HG03097 (cell line): ENCODE measurements around the gene ME3.
"Not testable (repeated sequence)": the region's sequence is repeated elsewhere in the genome, so short reads cannot be mapped to it uniquely, and the experiment has no call there.

Experiments used
- ATAC-seq: cut with Tn5 transposase; IDR thresholded peaks from one replicate; pipeline ENCODE4 v1.9.1; 2021; ENCODE audit not compliant: unreplicated experiment, low FRiP score

ME3 gene

DNA sequence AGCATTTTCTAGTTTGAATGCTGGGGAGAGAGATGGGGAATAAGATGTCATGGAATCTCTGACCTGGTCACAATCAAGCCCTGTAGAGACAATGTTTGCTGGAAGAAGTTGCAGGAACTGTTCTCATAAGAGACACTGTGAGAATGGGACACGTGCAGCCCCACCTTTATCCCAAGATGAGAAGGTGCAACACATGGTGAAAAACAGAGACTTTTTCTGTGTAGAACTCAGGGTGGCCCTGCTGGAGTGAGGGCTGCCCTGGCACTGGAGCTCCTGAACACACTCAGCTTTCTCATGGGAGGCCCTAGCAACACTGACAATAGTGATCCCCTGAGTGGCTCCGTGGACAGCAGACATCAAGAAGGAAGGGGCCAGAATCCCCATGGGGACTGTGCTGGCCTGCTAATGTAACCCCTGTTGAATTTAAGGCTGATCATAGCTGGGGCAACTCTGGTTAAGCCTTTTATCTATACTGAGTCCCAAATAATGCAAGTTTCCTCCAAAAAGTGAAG, 106.6 kb downstream of the ME3 start:
- ATAC-seq = no peak

DNA sequence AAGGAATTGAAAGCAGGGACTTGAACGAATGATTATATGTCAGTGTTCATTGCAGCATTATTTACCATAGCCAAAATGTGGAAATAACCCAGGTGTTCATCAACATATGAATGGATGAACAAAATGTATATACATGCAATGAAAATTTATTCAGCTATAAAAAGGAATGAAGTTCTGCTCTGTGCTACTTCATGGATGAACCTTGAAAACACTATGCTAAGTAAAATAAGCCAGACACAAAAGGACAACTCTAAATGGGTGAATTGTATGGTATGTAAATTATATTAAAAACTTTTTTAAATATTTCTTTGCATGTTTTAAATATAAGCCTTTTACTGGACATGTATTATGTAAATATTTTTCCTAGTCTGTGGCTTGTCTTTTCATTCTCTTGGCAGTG, 107.0 kb downstream of the ME3 start:
- no peak for ATAC-seq

DNA sequence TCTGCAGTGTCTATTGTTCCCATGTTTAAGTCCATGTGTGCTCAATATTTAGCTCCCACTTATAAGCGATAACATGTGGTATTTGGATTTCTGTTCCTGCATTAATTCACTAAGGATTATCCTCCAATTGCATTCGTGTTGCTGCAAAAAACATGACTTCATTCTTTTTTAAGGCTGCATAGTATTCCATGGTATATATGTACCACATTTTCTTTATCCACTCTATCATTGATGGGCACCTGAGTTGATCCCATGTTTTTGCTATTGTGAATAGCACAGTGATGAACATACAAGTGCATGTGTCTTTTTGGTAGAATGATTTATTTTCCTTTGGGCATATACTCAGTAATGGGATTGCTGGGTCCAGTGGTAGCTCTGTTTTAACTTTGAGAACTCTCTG, 109.6 kb downstream of the ME3 start:
- ATAC-seq = not testable (repeated sequence)

DNA sequence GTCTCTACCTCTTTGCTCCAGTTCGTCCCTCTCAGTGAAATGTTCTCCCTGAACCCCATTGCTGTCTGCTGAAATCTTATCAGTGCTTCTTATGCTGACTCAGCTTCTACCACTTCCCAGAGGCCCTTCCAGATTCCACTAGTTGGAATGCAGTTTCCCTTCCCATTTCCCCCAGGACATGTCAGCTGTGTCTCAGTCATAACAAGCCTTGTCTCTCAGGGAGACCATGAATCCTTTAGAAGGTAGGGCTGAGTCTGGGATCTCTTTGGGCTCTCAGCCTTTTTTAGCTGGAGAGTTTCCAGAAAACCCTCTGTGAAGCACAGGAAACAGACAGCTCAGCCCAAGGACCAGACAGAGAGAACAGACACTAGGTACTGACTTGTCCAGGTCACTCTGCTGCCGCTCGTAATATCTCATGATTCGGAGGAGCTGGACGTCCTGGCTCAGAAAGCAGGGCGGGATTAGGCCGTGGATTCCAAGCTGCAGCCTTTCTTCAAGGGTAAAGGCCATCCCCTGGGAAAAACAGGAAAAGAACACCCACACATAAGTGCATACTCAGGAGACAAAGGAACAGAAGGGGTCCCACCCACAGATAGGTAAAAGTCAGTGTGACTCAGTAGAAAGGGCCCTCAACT, 113.0 kb downstream of the ME3 start:
- no peak for ATAC-seq

GRCh38 chr11:86558841-86559240, 113.6 kb downstream of the ME3 start:
- no peak for ATAC-seq

- ATAC-seq = no peak
Observed at GRCh38 chr11:86558207-86558606, 114.2 kb downstream of the ME3 start.

- no peak for ATAC-seq
Observed at GRCh38 chr11:86555866-86556265, 116.5 kb downstream of the ME3 start.

GRCh38 chr11:86555401-86555800, 117.0 kb downstream of the ME3 start:
- no peak for ATAC-seq

DNA sequence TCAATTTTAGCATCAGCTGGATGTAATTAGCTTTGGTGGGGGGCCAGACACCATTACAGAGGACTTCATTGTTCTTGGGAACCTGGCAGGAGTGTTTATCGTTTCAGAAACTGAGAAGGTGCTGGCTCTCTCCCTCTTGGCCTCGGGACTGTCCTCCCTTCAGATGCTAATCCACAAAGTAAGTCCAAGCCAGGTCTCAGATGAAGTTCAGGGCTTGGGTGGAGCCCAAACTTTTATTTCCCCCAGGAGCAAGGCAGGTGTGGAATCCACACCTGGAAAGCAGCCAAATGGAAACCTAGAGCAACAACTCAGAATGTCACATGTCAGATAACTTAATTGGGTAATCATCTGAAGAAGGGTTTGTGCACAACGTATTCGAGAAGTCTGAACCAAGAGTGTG, 119.2 kb downstream of the ME3 start:
- no peak for ATAC-seq

GRCh38 chr11:86551288-86552092, 120.9 kb downstream of the ME3 start:
- no peak for ATAC-seq

GRCh38 chr11:86550757-86551156, 121.7 kb downstream of the ME3 start:
- ATAC-seq = no peak

DNA sequence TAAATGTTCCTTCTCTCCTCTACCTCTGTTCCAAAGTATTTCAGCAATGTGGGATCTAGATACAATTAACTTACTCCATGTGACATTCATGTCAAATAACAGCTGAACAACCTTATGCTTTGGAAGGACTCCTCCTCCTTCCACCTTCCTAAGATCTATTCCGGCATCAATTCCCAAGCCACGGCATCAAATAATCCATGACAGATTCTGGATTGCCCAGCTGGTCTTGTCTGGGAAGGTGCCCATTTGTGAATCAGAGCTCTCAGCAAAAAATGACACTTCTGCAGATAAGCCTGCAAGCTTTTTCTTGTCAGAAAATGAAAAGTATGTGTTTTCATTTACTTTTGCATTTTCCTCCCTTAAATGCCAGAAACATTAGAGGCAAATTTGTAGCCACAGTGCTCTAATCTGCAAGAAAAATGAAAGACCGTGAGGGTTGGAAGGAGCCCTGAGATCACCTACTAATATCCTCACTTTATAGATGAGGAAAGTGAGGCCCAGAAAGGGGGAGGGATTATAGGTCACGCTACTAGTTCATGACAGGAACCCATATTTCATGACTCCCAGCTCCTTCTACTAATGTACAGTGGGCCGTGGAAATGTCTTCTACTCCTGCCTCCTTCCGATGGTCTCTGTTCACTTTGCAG, 124.0 kb downstream of the ME3 start:
- ATAC-seq = no peak

DNA sequence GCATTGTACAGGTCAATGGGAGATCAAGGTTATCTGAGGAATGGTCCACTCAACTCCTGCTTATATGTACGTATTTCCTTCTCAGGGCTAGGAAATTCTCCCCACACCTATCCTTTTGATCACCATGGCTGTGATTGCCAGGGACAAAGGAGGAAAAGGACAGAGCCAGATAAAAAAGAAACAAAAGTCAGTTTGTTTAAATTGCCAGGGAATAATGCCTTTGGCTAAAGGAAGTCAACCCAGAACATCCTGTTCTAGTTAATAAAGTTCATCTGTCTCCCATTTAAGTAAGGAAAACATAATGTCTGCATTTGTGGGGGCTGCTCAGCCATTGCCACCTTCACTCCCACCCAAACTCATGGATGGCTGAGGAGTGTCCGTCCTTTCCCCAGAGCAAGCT, 124.7 kb downstream of the ME3 start:
- ATAC-seq = no peak

DNA sequence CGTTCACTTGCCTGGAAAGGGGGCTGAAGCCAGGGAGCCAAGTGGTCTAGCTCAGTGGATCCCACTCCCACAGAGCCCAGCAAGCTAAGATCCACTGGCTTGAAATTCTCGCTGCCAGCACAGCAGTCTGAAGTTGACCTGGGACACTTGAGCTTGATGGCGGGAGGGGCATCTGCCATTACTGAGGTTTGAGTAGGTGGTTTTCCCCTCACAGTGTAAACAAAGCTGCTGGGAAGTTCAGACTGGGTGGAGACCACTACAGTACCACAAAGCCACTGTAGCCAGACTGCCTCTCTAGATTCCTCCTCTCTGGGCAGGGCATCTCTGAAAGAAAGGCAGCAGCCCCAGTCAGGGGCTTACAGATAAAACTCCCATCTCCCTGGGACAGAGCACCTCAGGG, 131.1 kb downstream of the ME3 start:
- ATAC-seq = not testable (repeated sequence)

- no peak for ATAC-seq
Observed at GRCh38 chr11:86538223-86538548, 134.2 kb downstream of the ME3 start.

DNA sequence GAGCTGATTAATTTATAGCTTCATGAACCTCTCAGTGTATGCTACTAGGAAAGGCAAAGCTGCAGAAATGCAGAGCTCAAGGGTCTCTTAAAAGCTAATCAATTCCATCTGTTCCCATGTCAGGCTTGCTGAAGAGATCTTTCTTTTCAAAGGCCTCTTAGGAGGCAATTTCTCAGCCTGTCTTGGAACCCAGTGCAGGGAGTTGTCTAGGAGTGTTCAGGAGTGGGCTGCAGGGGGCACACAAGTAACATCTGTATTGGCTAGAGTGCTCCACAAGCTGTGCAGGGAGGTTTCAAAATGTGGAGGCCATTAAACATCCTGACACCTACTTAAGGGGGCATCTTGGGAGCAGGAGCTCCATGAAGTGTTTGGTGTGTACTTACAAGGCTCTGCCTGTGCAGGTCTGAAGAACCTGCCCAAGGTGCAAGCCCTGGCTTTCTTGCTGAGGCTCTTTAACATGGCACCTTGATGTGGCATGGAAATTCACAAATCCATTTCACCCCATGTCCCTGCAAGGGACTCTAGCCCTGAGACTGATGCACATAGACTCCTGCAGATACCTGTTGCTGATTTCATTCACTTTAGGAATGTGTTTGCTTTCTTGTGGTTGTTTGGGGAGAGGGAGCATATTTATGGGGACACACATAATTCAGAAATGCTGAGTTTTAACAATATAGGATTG, 134.7 kb downstream of the ME3 start:
- ATAC-seq = no peak

GRCh38 chr11:86535773-86536172, 136.6 kb downstream of the ME3 start:
- no peak for ATAC-seq

DNA sequence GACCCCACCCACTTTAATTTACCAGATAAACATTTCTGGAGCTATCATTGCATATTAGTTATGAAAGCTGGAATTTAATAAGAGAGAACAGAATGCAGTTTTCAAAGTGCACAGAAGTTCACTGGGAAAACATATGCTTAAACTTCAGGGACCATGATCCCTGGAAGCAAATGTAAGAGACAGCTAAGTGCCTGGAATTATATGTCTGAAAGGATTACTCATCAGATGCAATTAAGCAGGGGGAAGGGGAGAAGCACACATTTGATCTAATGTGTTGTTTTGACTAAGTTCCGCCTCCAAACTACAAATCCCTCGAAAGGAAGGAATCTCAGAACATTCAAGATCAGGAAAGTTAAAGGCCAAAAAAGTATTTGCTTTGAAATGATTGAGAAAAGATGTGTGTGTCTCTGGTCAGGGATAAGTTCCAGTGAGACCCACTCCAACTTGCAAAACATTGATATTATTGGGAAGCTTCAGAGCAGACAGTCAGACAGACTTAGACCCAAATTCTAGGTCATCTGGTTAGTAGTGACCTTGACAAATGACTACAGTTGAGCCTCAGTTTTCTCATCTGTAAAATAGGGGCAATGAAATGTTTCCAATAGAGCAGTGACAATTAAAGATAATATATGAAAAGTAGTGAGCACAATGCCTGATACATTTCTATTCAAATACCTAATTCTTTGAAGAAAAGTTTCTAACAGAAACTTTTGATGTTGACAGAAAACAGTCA, 147.6 kb downstream of the ME3 start:
- no peak for ATAC-seq

- no peak for ATAC-seq
Observed at GRCh38 chr11:86523738-86524619, 148.4 kb downstream of the ME3 start.

DNA sequence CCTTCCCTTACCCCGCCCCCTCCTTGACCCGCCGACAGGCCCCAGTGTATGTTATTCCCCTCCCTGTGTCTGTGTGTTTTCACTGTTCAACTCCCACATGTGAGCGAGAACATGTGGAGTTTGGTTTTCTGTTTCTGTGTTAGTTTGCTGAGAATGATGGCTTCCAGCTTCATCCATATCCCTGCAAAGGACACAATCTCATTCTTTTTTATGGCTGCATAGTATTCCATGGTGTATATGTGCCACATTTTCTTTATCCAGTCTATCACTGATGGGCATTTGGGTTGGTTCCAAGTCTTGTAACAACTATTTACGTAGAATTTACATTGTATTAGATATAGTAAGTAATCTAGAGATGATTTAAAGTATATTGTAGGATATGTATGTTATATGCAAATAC, 149.9 kb downstream of the ME3 start:
- ATAC-seq = not testable (repeated sequence)
